Measurements from ENCODE around the gene MAP3K7CL. TPM values are rescaled to one million over a fixed set of nuclear protein-coding genes. Genes with fewer than 3 reads are reported as not detected.

The MAP3K7CL gene
- polyA plus RNA-seq (2013): 0.10 and 0.11 TPM in 2 replicates

- Histone ChIP-seq H2BK5ac (ENCODE audit: low read depth, low read length, poor library complexity) (no peak within 1 kb of the TSS), H3K27ac (ENCODE audit: low read depth, low read length) (no peak within 1 kb of the TSS), H3K36me3 (ENCODE audit: control insufficient read depth in 1 of 2, insufficient read depth in 2 of 2, low read length in 2 of 2) (no peaks in the 10 kb centered on the region), H3K23ac (ENCODE audit: low read length) (no peak within 1 kb of the TSS), H3K4ac (ENCODE audit: low read depth, low read length) (no peak within 1 kb of the TSS), H3K14ac (ENCODE audit: low read length) (no peak within 1 kb of the TSS), H2AFZ (ENCODE audit: insufficient read depth, low read length, poor library complexity) (no peak within 1 kb of the TSS), H2AK5ac (ENCODE audit: low read length) (no peak within 1 kb of the TSS), H4K12ac (ENCODE audit: low read depth, low read length) (no peak within 1 kb of the TSS), H3K4me3 (ENCODE audit: low read depth, low read length) (no peak within 1 kb of the TSS), H3K18ac (ENCODE audit: low read length) (no peak within 1 kb of the TSS), H2BK120ac (ENCODE audit: insufficient read depth, low read length, poor library complexity) (no peak within 1 kb of the TSS), H4K8ac (ENCODE audit: low read depth, low read length) (no peak within 1 kb of the TSS), H3K79me1 (ENCODE audit: low read length) (no peaks in the 10 kb centered on the region), H2BK12ac (ENCODE audit: low read length) (no peak within 1 kb of the TSS), H3K79me2 (ENCODE audit: control insufficient read depth, insufficient read depth, low read length, poor library complexity) (no peaks in the 10 kb centered on the region), H3K4me2 (ENCODE audit: low read length) (no peak within 1 kb of the TSS), H3K9me3 (ENCODE audit: insufficient read depth, low read depth, low read length) (no peaks in the 10 kb centered on the region), H3K9ac (ENCODE audit: low read length) (no peak within 1 kb of the TSS), H3K27me3 (ENCODE audit: insufficient read depth, low read length) (no peaks in the 10 kb centered on the region), H4K91ac (ENCODE audit: low read depth, low read length) (no peak within 1 kb of the TSS), H3K4me1 (ENCODE audit: control insufficient read depth in 1 of 2, insufficient read depth in 2 of 2, low read length in 2 of 2) (no peaks in the 10 kb centered on the region)
- no CpG with 5 or more reads among the region's 12 CpGs for WGBS (ENCODE audit: extremely low coverage, insufficient coverage, insufficient read length)
- peak; percentile 84 to 88 for DNase-seq
These were observed at the start of gene MAP3K7CL for GRCh38 chr21:29130270-29130969. MAP3K7CL (plus strand) TSS chr21:29130644; CDS start chr21:29133345, 2,701 bp downstream.

- DNase-seq: no peak
- no peak overlapping the region for H2BK5ac ChIP-seq (ENCODE audit: low read depth, low read length, poor library complexity)
These were observed 48.2 kb upstream of the MAP3K7CL start for GRCh38 chr21:29082046-29082815.

GRCh38 chr21:29083306-29083705 lies 47.1 kb upstream of the MAP3K7CL start:
- no peak overlapping the region for H3K27ac ChIP-seq (ENCODE audit: low read depth, low read length)
- H3K4me3 ChIP-seq (ENCODE audit: low read depth, low read length): no peak overlapping the region
- no peak overlapping the region for H2BK5ac ChIP-seq (ENCODE audit: low read depth, low read length, poor library complexity)
- no peak overlapping the region for H3K23ac ChIP-seq (ENCODE audit: low read length)
- H3K9ac ChIP-seq (ENCODE audit: low read length): no peak overlapping the region
- H3K4ac ChIP-seq (ENCODE audit: low read depth, low read length): no peak overlapping the region
- no peaks in the 10 kb centered on the region for H3K79me2 ChIP-seq (ENCODE audit: control insufficient read depth, insufficient read depth, low read length, poor library complexity)
- no peak overlapping the region for H2AFZ ChIP-seq (ENCODE audit: insufficient read depth, low read length, poor library complexity)
- WGBS (ENCODE audit: extremely low coverage, insufficient coverage, insufficient read length): no CpG with 5 or more reads among the region's 3 CpGs
- no peaks in the 10 kb centered on the region for H3K27me3 ChIP-seq (ENCODE audit: insufficient read depth, low read length)
- no peaks in the 10 kb centered on the region for H3K4me1 ChIP-seq (ENCODE audit: control insufficient read depth in 1 of 2, insufficient read depth in 2 of 2, low read length in 2 of 2)
- H3K18ac ChIP-seq (ENCODE audit: low read length): no peak overlapping the region
- no peak overlapping the region for H2BK12ac ChIP-seq (ENCODE audit: low read length)
- no peak overlapping the region for H3K14ac ChIP-seq (ENCODE audit: low read length)
- no peak for DNase-seq
- no peak overlapping the region for H4K8ac ChIP-seq (ENCODE audit: low read depth, low read length)
- no peaks in the 10 kb centered on the region for H3K79me1 ChIP-seq (ENCODE audit: low read length)
- no peak overlapping the region for H4K12ac ChIP-seq (ENCODE audit: low read depth, low read length)
- H4K91ac ChIP-seq (ENCODE audit: low read depth, low read length): no peak overlapping the region
- no peaks in the 10 kb centered on the region for H3K9me3 ChIP-seq (ENCODE audit: insufficient read depth, low read depth, low read length)
- H3K36me3 ChIP-seq (ENCODE audit: control insufficient read depth in 1 of 2, insufficient read depth in 2 of 2, low read length in 2 of 2): no peaks in the 10 kb centered on the region
- no peak overlapping the region for H2AK5ac ChIP-seq (ENCODE audit: low read length)
- no peak overlapping the region for H3K4me2 ChIP-seq (ENCODE audit: low read length)
- H2BK120ac ChIP-seq (ENCODE audit: insufficient read depth, low read length, poor library complexity): no peak overlapping the region

More at GRCh38 chr21:29082046-29082815, 48.2 kb upstream of the MAP3K7CL start:
- H2AFZ ChIP-seq (ENCODE audit: insufficient read depth, low read length, poor library complexity): no peak overlapping the region
- no peaks in the 10 kb centered on the region for H3K79me1 ChIP-seq (ENCODE audit: low read length)
- H3K14ac ChIP-seq (ENCODE audit: low read length): no peak overlapping the region
- no peak overlapping the region for H3K4ac ChIP-seq (ENCODE audit: low read depth, low read length)
- H2BK120ac ChIP-seq (ENCODE audit: insufficient read depth, low read length, poor library complexity): no peak overlapping the region
- H3K9ac ChIP-seq (ENCODE audit: low read length): peak overlapping the region; percentile 40
- no CpG with 5 or more reads among the region's 3 CpGs for WGBS (ENCODE audit: extremely low coverage, insufficient coverage, insufficient read length)
- H3K4me3 ChIP-seq (ENCODE audit: low read depth, low read length): no peak overlapping the region
- no peak overlapping the region for H4K12ac ChIP-seq (ENCODE audit: low read depth, low read length)
- no peaks in the 10 kb centered on the region for H3K27me3 ChIP-seq (ENCODE audit: insufficient read depth, low read length)
- no peak overlapping the region for H3K4me2 ChIP-seq (ENCODE audit: low read length)
- no peak overlapping the region for H2BK12ac ChIP-seq (ENCODE audit: low read length)
- H2AK5ac ChIP-seq (ENCODE audit: low read length): no peak overlapping the region
- H4K91ac ChIP-seq (ENCODE audit: low read depth, low read length): no peak overlapping the region
- H3K18ac ChIP-seq (ENCODE audit: low read length): no peak overlapping the region
- H3K79me2 ChIP-seq (ENCODE audit: control insufficient read depth, insufficient read depth, low read length, poor library complexity): no peaks in the 10 kb centered on the region
- no peaks in the 10 kb centered on the region for H3K4me1 ChIP-seq (ENCODE audit: control insufficient read depth in 1 of 2, insufficient read depth in 2 of 2, low read length in 2 of 2)
- no peak overlapping the region for H4K8ac ChIP-seq (ENCODE audit: low read depth, low read length)
- H3K23ac ChIP-seq (ENCODE audit: low read length): peak overlapping the region; percentile 40
- no peak overlapping the region for H3K27ac ChIP-seq (ENCODE audit: low read depth, low read length)
- no peaks in the 10 kb centered on the region for H3K36me3 ChIP-seq (ENCODE audit: control insufficient read depth in 1 of 2, insufficient read depth in 2 of 2, low read length in 2 of 2)
- no peaks in the 10 kb centered on the region for H3K9me3 ChIP-seq (ENCODE audit: insufficient read depth, low read depth, low read length)

GRCh38 chr21:29084372-29084771 lies 46.1 kb upstream of the MAP3K7CL start:
- H3K23ac ChIP-seq (ENCODE audit: low read length): no peak overlapping the region
- no peak overlapping the region for H3K27ac ChIP-seq (ENCODE audit: low read depth, low read length)
- no peak for DNase-seq
- no peak overlapping the region for H2BK120ac ChIP-seq (ENCODE audit: insufficient read depth, low read length, poor library complexity)
- WGBS (ENCODE audit: extremely low coverage, insufficient coverage, insufficient read length): no CpG with 5 or more reads among the region's 2 CpGs
- H3K36me3 ChIP-seq (ENCODE audit: control insufficient read depth in 1 of 2, insufficient read depth in 2 of 2, low read length in 2 of 2): no peaks in the 10 kb centered on the region
- no peak overlapping the region for H3K4me3 ChIP-seq (ENCODE audit: low read depth, low read length)
- no peaks in the 10 kb centered on the region for H3K79me1 ChIP-seq (ENCODE audit: low read length)
- H2BK12ac ChIP-seq (ENCODE audit: low read length): no peak overlapping the region
- H4K8ac ChIP-seq (ENCODE audit: low read depth, low read length): no peak overlapping the region
- no peak overlapping the region for H3K9ac ChIP-seq (ENCODE audit: low read length)
- H2AK5ac ChIP-seq (ENCODE audit: low read length): no peak overlapping the region
- no peak overlapping the region for H2BK5ac ChIP-seq (ENCODE audit: low read depth, low read length, poor library complexity)
- H3K4me2 ChIP-seq (ENCODE audit: low read length): no peak overlapping the region
- H3K9me3 ChIP-seq (ENCODE audit: insufficient read depth, low read depth, low read length): no peaks in the 10 kb centered on the region
- no peak overlapping the region for H3K18ac ChIP-seq (ENCODE audit: low read length)
- H2AFZ ChIP-seq (ENCODE audit: insufficient read depth, low read length, poor library complexity): no peak overlapping the region
- no peaks in the 10 kb centered on the region for H3K4me1 ChIP-seq (ENCODE audit: control insufficient read depth in 1 of 2, insufficient read depth in 2 of 2, low read length in 2 of 2)
- no peaks in the 10 kb centered on the region for H3K79me2 ChIP-seq (ENCODE audit: control insufficient read depth, insufficient read depth, low read length, poor library complexity)
- no peak overlapping the region for H3K14ac ChIP-seq (ENCODE audit: low read length)
- no peak overlapping the region for H4K91ac ChIP-seq (ENCODE audit: low read depth, low read length)
- no peaks in the 10 kb centered on the region for H3K27me3 ChIP-seq (ENCODE audit: insufficient read depth, low read length)
- no peak overlapping the region for H4K12ac ChIP-seq (ENCODE audit: low read depth, low read length)
- no peak overlapping the region for H3K4ac ChIP-seq (ENCODE audit: low read depth, low read length)

Measured in trophoblast cell (in vitro differentiated cells and primary cell).